SK-N-SH treated with all-trans-retinoic acid at 6 μM for 48 hours (cell line): ENCODE results near the gene DDX31.

Source experiments
- ATAC-seq: fragments of 200-7000 bp; cut with Tn5 transposase; 3 replicates; pipeline ENCODE4 v1.9.1; 2020; ENCODE audit warnings: mild to moderate bottlenecking, moderate library complexity
- ARNTL ChIP-seq: fragments of 450-650 bp; formaldehyde crosslinking; IDR thresholded peaks from 2 replicates; pipeline ENCODE4 v1.5.0; 2020; ENCODE audit warnings: low read depth, mild to moderate bottlenecking, moderate library complexity, borderline replicate concordance
- BACH2 ChIP-seq: fragments of 250-450 bp; sonication (Bioruptor Pico); IDR thresholded peaks from 2 replicates; pipeline ENCODE4 v1.9.0; 2021; ENCODE audit warnings: mild to moderate bottlenecking, borderline replicate concordance
- CREB5 ChIP-seq: fragments of 250-450 bp; sonication (Bioruptor Pico); IDR thresholded peaks from 2 replicates; pipeline ENCODE4 v1.5.1; 2020; ENCODE audit warnings: low read depth, mild to moderate bottlenecking, moderate library complexity
- CSDC2 ChIP-seq: fragments of 250-450 bp; sonication (Bioruptor Pico); IDR thresholded peaks from 2 replicates; pipeline ENCODE4 v1.5.0; 2020; ENCODE audit warnings: mild to moderate bottlenecking, moderate library complexity
- GLIS3 ChIP-seq: fragments of 250-450 bp; sonication (Bioruptor Pico); IDR thresholded peaks from 2 replicates; pipeline ENCODE4 v1.5.0; 2020; ENCODE audit warnings: mild to moderate bottlenecking, moderate library complexity
- ISL1 ChIP-seq: fragments of 250-450 bp; sonication (Bioruptor Pico); IDR thresholded peaks from 2 replicates; pipeline ENCODE4 v2.1.2; 2022; ENCODE audit warnings: mild to moderate bottlenecking, moderate library complexity
- OSR1 ChIP-seq: fragments of 250-450 bp; sonication (Bioruptor Pico); IDR thresholded peaks from 2 replicates; pipeline ENCODE4 v1.8.0; 2022; ENCODE audit warnings: moderate library complexity, mild to moderate bottlenecking, inconsistent platforms
- POU6F1 ChIP-seq: fragments of 250-450 bp; sonication (Bioruptor Pico); IDR thresholded peaks from 2 replicates; pipeline ENCODE4 v1.8.0; 2021; ENCODE audit warnings: low read depth, mild to moderate bottlenecking, moderate library complexity, borderline replicate concordance
- PPARA ChIP-seq: fragments of 250-450 bp; sonication (Bioruptor Pico); IDR thresholded peaks from 2 replicates; pipeline ENCODE4 v1.5.0; 2020; ENCODE audit warnings: mild to moderate bottlenecking, borderline replicate concordance
- RARB ChIP-seq: fragments of 250-450 bp; sonication (Bioruptor Pico); IDR thresholded peaks from 2 replicates; pipeline ENCODE4 v1.8.0; 2021; ENCODE audit warnings: mild to moderate bottlenecking, moderate library complexity
- SNAI2 ChIP-seq: fragments of 250-450 bp; sonication (Bioruptor Pico); IDR thresholded peaks from 2 replicates; pipeline ENCODE4 v1.5.0; 2020; ENCODE audit warnings: mild to moderate bottlenecking, moderate library complexity
- TCF4 ChIP-seq: fragments of 250-450 bp; sonication (Bioruptor Pico); IDR thresholded peaks from 2 replicates; pipeline ENCODE4 v1.8.0; 2021; ENCODE audit warnings: mild to moderate bottlenecking, moderate library complexity, borderline replicate concordance
- TOX ChIP-seq: fragments of 250-450 bp; sonication (Bioruptor Pico); IDR thresholded peaks from 2 replicates; pipeline ENCODE4 v1.8.0; 2021; ENCODE audit warnings: mild to moderate bottlenecking, moderate library complexity, borderline replicate concordance
- TSHZ2 ChIP-seq: fragments of 250-450 bp; sonication (Bioruptor Pico); IDR thresholded peaks from 2 replicates; pipeline ENCODE4 v1.5.0; 2020; ENCODE audit warnings: mild to moderate bottlenecking, moderate library complexity
- ZFP3 ChIP-seq: fragments of 250-450 bp; sonication (Bioruptor Pico); IDR thresholded peaks from 2 replicates; pipeline ENCODE4 v1.5.0; 2020; ENCODE audit warnings: mild to moderate bottlenecking, moderate library complexity
- ZNF70 ChIP-seq: fragments of 450-650 bp; formaldehyde crosslinking; IDR thresholded peaks from 2 replicates; pipeline ENCODE4 v1.5.0; 2020; ENCODE audit warnings: mild to moderate bottlenecking, moderate library complexity
- ZNF8 ChIP-seq: fragments of 450-650 bp; formaldehyde crosslinking; IDR thresholded peaks from 2 replicates; pipeline ENCODE4 v1.5.0; 2020; ENCODE audit warnings: mild to moderate bottlenecking, moderate library complexity
- TF ChIP-seq, protein P1 (sequence below): fragments of 250-450 bp; sonication (Bioruptor Pico); IDR thresholded peaks from 2 replicates; pipeline ENCODE4 v1.8.0; 2020; ENCODE audit warnings: mild to moderate bottlenecking, moderate library complexity, borderline replicate concordance
- TF ChIP-seq, protein P2 (sequence below): fragments of 250-450 bp; sonication (Bioruptor Pico); IDR thresholded peaks from 2 replicates; pipeline ENCODE4 v1.5.1; 2021; ENCODE audit warnings: mild to moderate bottlenecking, moderate library complexity

DDX31 gene

GRCh38 chr9:132590318-132591182, 79.2 kb downstream of the DDX31 start:
- no peak for ATAC-seq
- TF ChIP-seq OSR1 (no peak), ARNTL (CRISPR knock-in tag) (no peak)

DNA sequence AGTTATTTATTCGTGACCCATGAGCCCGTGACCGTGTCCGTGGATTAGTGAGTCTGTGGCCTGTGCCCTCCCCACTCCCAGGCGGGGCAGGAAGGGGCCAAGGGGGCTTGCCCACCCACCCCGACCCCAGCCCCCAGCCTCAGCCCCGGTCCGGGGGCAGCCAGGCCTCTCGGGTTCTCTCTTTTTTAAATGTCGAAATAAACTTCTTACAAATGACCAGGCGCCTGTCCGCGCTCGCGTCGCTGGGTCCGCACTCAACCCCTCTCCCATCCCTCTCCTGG, 79.8 kb downstream of the DDX31 start:
- TF ChIP-seq, protein P1, sequence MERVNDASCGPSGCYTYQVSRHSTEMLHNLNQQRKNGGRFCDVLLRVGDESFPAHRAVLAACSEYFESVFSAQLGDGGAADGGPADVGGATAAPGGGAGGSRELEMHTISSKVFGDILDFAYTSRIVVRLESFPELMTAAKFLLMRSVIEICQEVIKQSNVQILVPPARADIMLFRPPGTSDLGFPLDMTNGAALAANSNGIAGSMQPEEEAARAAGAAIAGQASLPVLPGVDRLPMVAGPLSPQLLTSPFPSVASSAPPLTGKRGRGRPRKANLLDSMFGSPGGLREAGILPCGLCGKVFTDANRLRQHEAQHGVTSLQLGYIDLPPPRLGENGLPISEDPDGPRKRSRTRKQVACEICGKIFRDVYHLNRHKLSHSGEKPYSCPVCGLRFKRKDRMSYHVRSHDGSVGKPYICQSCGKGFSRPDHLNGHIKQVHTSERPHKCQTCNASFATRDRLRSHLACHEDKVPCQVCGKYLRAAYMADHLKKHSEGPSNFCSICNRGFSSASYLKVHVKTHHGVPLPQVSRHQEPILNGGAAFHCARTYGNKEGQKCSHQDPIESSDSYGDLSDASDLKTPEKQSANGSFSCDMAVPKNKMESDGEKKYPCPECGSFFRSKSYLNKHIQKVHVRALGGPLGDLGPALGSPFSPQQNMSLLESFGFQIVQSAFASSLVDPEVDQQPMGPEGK (CRISPR knock-in tag) = no peak
- no peak for TF ChIP-seq TCF4 (CRISPR knock-in tag)
- no peak for TF ChIP-seq ZFP3 (CRISPR knock-in tag)
- no peak for TF ChIP-seq ISL1 (CRISPR knock-in tag)
- no peak for TF ChIP-seq TOX
- no peak for TF ChIP-seq SNAI2 (CRISPR knock-in tag)
- TF ChIP-seq ARNTL (CRISPR knock-in tag) = no peak
- TF ChIP-seq CREB5 (CRISPR knock-in tag) = no peak
- TF ChIP-seq TSHZ2 (CRISPR knock-in tag) = no peak
- TF ChIP-seq ZNF70 (CRISPR knock-in tag) = no peak
- TF ChIP-seq BACH2 = no peak
- no peak for TF ChIP-seq RARB (CRISPR knock-in tag)
- TF ChIP-seq GLIS3 (CRISPR knock-in tag) = no peak
- ATAC-seq = no peak

- TF ChIP-seq CSDC2 (no peak), ISL1 (CRISPR knock-in tag) (no peak), ZFP3 (CRISPR knock-in tag) (no peak), TCF4 (CRISPR knock-in tag) (no peak), ZNF8 (CRISPR knock-in tag) (no peak), TOX (no peak)
- TF ChIP-seq, protein P2, sequence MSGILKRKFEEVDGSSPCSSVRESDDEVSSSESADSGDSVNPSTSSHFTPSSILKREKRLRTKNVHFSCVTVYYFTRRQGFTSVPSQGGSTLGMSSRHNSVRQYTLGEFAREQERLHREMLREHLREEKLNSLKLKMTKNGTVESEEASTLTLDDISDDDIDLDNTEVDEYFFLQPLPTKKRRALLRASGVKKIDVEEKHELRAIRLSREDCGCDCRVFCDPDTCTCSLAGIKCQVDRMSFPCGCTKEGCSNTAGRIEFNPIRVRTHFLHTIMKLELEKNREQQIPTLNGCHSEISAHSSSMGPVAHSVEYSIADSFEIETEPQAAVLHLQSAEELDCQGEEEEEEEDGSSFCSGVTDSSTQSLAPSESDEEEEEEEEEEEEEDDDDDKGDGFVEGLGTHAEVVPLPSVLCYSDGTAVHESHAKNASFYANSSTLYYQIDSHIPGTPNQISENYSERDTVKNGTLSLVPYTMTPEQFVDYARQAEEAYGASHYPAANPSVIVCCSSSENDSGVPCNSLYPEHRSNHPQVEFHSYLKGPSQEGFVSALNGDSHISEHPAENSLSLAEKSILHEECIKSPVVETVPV (CRISPR knock-in tag) = no peak
- ATAC-seq = peak; percentile 17
These were observed 80.4 kb downstream of the DDX31 start for GRCh38 chr9:132589148-132590036.

DNA sequence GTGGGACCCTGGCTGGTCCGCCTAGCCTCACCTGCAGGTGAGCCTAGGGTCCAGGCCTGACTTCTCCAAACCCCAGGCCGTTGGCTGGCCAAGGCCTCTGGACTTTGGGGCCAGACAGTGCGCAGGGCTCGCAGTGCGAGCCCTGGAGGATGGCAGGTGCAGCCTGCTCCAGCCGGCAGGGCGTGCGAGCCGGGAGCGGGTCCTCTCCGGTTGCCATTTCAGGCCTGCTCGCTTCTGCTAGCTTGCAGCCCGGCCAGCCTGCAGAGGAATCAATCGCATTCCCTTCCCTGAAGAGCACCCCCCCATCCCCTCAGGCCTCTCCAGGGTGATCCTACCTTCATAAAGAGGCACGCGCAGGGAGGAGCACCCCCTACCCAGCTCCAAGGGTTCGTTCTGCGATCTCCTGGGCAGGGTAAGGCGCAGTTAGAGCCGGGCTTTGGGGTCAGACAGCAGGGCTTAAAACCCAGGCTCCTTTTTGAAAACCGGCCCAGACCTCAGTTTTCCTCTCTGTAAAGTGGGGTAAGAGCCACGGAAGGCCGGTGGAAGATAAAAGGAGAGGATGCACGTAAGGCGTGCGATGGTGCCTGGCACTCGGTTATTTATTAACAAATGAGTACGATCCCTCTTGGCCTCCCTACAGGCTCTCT, 81.2 kb downstream of the DDX31 start:
- no peak for ATAC-seq
- no peak for TF ChIP-seq POU6F1 (CRISPR knock-in tag)
- TF ChIP-seq PPARA = no peak
- TF ChIP-seq, protein P2 (CRISPR knock-in tag) = no peak
- TF ChIP-seq, protein P1 (CRISPR knock-in tag) = no peak
- no peak for TF ChIP-seq BACH2
- TF ChIP-seq ZNF70 (CRISPR knock-in tag) = no peak
